ENCODE data around the gene TDRD3.
"Not testable (repeated sequence)": the region's sequence is repeated elsewhere in the genome, so short reads cannot be mapped to it uniquely, and the experiment has no call there.

Gene TDRD3

GRCh38 chr13:60355056-60355455, 42.0 kb upstream of the TDRD3 start:
- no peak for TF ChIP-seq CTCF (IDR thresholded peaks at IDR 0.05; ENCODE audit: low read depth, low read length)
- no peak for DNase-seq (ENCODE audit: low read depth in 2 of 2)
- no peak overlapping the region for H3K4me3 ChIP-seq (replicated peaks in 1 of 2; ENCODE audit: low read depth in 2 of 2, low read length in 2 of 2)

- DNase-seq (ENCODE audit: low read depth in 2 of 2) = no peak
- H3K4me3 ChIP-seq (replicated peaks in 1 of 2; ENCODE audit: low read depth in 2 of 2, low read length in 2 of 2) = no peak overlapping the region
- TF ChIP-seq CTCF (IDR thresholded peaks at IDR 0.05; ENCODE audit: low read depth, low read length) = no peak
These were observed 40.0 kb upstream of the TDRD3 start for GRCh38 chr13:60356970-60357369.

- DNase-seq (ENCODE audit: low read depth in 2 of 2) = no peak
- TF ChIP-seq CTCF (IDR thresholded peaks at IDR 0.05; ENCODE audit: low read depth, low read length) = no peak
- H3K4me3 ChIP-seq (replicated peaks in 1 of 2; ENCODE audit: low read depth in 2 of 2, low read length in 2 of 2) = no peak overlapping the region
These were observed 38.6 kb upstream of the TDRD3 start for GRCh38 chr13:60358453-60358852.

DNA sequence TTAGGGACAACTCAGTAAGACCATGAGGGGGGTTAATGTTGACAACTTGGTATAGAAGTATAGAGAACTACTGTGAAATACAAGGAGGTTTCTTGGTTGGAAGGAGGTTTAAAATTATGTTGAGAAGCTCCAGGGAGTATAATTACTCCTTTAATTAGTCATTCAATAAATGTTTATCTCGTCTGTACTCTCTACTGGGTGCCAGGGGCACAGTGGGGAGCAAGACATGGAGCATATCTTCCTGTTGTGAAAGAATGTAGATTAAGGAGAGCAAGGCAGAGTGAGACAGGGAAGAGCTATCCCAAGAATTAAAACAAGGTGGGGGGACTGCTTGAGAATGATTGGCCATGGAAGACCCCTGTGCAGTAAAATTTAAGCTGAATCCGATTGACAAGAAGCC, 33.7 kb upstream of the TDRD3 start:
- DNase-seq (ENCODE audit: low read depth in 2 of 2) = no peak
- no peak for TF ChIP-seq CTCF (IDR thresholded peaks at IDR 0.05; ENCODE audit: low read depth, low read length)
- H3K4me3 ChIP-seq (replicated peaks in 1 of 2; ENCODE audit: low read depth in 2 of 2, low read length in 2 of 2) = no peak overlapping the region

DNA sequence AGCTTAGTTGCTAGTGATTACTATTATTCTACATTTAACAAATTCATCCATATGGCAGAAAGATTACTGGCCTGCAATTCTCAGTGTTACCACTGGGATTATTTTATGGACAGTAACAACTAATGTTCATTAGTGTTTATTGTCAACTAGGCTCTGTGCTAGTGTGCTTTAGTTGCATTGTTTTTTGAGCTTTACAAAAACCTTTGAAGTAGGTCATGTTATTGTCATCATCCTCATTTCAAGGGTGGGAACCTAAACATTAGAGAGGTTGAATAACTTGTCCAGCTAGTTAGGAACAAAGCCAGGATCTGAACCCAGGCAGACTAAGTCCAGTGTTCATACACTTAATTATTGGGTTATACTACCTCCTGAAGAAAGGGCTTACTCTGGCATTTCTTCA, 27.8 kb upstream of the TDRD3 start:
- peak; percentile 44 for TF ChIP-seq CTCF (IDR thresholded peaks at IDR 0.05; ENCODE audit: low read depth, low read length)
- peak in 1 of 2 donors; percentile 10 for DNase-seq (ENCODE audit: low read depth in 2 of 2)
- H3K4me3 ChIP-seq (replicated peaks in 1 of 2; ENCODE audit: low read depth in 2 of 2, low read length in 2 of 2) = no peak overlapping the region

DNA sequence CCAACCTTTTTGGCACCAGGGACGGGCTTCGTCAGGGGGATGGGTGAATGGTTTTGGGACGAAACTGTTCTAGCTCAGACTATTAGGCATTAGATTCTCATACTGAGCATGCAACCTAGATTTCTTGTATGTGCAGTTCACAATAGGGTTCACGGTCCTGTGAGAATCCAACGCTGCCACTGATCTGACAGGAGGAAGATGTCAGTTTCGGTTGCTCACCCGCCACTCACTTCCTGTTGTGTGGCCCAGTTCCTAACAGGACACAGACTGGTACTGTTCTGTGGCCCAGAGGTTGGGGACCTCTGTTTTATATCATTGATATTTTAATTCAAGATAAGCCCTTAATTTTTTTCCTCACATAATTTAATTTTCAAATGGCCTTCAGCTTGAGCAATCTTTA, 26.7 kb upstream of the TDRD3 start:
- TF ChIP-seq CTCF (IDR thresholded peaks at IDR 0.05; ENCODE audit: low read depth, low read length) = no peak
- DNase-seq (ENCODE audit: low read depth in 2 of 2) = no peak
- no peak overlapping the region for H3K4me3 ChIP-seq (replicated peaks in 1 of 2; ENCODE audit: low read depth in 2 of 2, low read length in 2 of 2)

- no peak overlapping the region for H3K4me3 ChIP-seq (replicated peaks in 1 of 2; ENCODE audit: low read depth in 2 of 2, low read length in 2 of 2)
- no peak for DNase-seq (ENCODE audit: low read depth in 2 of 2)
- TF ChIP-seq CTCF (IDR thresholded peaks at IDR 0.05; ENCODE audit: low read depth, low read length) = no peak
These were observed 24.9 kb upstream of the TDRD3 start for GRCh38 chr13:60372141-60372540.

DNA sequence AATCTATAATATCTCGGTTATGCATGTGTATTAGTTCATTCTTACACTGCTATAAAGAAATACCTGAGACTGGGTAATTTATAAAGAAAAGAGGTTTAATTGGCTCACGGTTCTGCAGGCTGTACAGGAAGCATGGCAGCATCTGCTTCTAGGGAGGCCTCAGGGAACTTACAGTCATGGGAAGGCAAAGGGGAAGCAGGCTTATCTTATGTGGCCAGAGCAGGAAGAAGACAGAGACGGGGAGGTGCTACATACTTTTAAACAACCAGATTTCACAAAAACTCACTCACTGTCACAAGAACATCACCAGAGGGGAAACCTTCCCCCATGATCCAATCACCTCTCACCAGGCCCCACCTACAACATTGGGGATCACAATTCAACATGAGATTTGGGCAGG, 17.7 kb upstream of the TDRD3 start:
- DNase-seq (ENCODE audit: low read depth in 2 of 2); H3K4me3 ChIP-seq (replicated peaks in 1 of 2; ENCODE audit: low read depth in 2 of 2, low read length in 2 of 2): not testable (repeated sequence)

All from cardiac fibroblast (primary cell).